GM20431 (cell line): ENCODE results near the gene SCUBE3.

Experiments
- in situ Hi-C: fragments of 300-500 bp; cut with MseI, MboI; formaldehyde crosslinking; loops from one replicate; pipeline ENCODE4 v1.15.0; 2020; ENCODE audit warnings: low sequenced_read_pairs; ENCODE audit not compliant: unreplicated experiment

The SCUBE3 gene

DNA sequence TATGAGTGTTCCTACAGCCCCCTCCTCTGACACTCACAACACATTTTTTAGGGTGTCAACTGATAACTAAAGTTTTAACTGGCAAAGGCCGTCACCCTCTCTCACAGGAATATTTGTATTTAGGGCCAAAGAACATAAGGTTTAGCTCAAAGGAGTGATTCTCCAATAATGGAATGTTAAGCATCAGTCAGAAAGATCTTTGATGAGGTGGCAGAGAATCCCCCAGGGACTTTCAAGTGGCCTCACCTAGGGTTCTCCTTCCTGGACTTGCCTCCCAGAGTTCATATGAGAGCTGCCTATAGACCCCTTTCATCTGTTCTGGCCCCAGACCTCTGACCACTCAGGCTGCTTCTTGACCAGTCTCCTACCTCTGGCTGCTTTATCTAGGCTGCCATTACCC is 7.4 kb upstream of the SCUBE3 start:
- in situ Hi-C loops = no loop called here

DNA sequence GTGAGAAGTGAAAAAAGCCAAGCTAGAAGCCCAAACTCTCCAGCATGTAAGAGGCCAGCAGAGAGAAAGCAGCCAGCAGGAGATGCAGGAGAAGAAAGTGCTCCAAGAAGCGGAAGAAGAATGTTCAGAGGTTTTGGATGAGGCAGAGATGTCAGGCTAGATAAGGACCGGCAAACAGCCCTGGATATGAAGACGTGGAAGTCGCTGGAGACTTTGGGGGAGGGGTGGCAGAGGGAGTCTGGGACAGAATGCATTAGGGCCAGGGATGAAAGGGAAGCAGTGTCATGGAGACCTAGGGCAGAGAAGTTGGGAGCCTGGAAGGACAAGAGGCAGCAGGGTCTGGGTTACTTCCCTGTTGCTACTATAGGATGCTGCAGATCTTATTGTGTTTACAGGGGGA is 5.3 kb upstream of the SCUBE3 start:
- in situ Hi-C loops = no loop called here

DNA sequence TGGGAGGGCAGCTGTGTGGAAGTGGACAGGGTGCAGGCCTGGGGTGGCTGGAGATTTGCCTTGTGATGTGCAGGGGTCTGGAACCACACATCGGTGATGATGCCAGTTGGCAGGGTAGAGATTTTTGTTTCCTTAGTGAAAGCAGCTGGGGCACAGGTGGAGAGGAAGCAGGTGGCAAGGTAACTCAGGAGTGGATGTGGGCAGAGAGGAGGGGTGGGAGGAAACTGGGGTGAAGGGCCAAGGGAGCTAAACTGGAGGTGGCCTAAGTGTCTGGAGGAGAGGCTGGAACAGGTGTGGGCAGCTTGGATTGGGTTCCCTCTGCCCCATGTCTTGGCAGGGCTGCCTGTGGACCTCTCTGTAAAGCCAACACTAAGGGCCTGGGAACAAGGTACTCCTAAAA is 4.7 kb upstream of the SCUBE3 start:
- in situ Hi-C loops = no loop called here

DNA sequence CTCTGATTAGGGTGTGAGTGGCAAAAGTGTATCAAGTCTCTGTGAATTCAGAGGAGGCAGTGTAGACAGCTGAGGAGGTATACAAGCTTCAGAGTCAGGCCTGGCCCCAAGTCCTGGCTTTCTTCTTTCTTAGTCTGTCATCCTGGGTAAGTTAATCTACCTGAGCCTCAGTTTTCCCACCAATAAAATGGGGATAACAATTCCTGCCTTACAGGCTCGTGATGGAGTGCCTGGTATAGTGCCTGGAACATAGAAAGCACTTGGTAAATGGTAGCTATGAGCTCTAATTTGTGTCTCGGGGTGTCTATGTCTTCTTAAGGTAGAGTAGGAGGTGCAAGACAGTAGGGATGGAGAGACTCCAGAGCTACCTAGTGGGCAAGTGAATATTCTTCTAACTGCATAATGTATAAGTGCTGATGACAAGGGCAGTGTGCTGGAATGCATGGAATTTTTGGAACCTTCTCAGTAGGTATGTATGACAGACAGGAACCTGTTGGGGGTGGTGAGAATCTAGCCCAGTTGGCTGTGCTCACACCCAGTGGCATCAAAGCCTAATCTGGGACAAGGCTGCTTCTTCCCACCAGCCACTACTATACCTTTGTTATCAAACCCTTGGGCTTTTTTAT is 4.0 kb upstream of the SCUBE3 start:
- in situ Hi-C loops = no loop called here

- in situ Hi-C loops = no loop called here
Measured at GRCh38 chr6:35213298-35213791, 411 bp upstream of the SCUBE3 start.

DNA sequence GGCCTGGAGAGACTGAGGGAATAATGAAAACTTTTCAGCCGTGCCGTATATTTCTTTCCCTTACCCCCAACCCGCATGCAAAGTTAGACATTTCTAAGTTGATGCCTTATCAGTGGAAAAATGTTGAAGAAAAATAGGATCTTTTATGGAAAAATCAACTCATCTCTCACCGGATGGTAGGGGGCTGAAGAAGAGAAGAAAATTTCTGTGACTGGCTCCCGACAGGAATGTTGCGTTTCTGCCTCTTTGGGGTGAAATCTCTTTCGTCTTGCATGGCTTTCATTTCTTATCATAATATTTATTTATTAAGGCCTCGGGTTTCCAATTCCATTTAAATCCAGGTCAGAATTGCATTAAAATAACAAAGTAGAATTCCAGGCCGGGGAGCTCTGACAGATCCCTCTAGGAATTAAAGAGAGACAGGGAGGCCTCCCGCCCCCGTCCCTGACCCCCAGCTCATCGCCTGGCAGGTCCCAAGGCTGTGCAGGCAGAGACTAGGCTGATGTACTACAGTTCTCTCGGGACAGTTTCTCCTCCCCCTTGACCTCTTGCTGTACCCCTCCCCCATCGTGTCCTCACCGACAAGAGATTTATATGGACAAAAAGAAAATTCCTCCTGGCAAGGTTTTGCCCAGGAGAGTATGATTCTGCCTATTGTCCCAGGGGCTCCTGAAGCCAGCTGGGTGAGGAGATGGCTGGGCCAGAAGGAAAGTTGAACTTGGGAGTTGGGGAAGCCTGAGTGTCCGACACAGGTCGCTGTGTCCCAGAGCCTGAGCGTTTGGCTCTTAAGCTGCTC is 1.3 kb downstream of the SCUBE3 start:
- in situ Hi-C loops = no loop called here

DNA sequence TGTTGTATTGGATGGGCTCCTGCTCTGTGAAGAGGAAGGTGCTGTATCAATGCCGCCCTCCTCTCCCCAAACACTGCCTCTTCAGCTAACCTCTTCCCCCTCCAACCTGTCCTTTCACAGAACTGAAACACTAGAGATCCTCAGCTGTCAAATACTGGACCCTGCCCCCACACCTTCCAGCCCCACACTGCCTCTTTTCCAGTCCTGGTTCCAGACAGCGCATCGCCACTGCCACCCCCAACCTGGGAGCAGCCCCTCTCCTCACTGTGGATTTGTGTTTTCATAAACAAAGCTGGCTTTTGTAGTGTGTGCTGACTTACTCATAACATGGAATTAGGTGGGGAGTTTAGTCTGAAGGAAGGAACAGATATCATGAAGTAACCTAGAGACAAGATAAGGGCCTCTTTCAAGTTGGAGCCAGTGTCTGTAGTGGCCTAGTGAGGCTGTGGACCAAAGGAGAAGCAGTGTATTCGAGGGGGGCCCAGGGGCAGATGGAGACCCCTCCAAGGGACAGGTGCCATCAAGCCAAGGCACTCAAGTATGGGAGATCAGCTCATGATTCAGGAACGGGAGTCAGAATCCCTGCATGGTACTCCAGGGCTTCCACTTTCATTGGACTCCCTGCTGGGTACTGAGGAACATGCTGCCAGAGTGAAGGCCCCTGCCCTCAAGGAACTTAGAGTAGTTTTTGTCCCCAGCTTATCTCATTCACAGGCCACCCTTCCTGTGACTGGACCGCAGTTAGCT is 2.1 kb downstream of the SCUBE3 start:
- in situ Hi-C loops = no loop called here

GRCh38 chr6:35216412-35216732 is 2.6 kb downstream of the SCUBE3 start:
- in situ Hi-C loops = no loop called here

- in situ Hi-C loops = no loop called here
Measured at GRCh38 chr6:35216851-35217811, 3.4 kb downstream of the SCUBE3 start.

DNA sequence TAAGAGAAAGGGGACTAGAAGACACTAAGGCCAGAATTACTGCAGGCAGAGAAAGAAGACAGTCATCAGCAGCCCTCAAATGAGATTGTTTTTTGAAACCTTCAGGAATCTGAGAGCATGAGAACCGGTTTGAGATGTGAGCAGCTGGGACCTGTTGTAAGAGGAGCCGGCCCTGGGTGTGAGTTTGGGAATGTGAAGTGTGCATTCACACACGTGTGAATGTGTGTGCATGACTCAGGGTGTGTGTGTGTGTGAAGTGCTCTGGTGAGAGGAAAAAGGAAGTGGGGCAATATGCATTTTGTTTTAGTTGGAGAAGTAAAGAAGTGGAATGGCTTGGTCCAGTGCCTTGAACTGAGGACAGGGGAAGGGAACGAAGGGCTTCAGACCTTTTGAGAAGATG is 4.3 kb downstream of the SCUBE3 start:
- in situ Hi-C loops = no loop called here

GRCh38 chr6:35218456-35218855 is 4.7 kb downstream of the SCUBE3 start:
- in situ Hi-C loops = no loop called here

DNA sequence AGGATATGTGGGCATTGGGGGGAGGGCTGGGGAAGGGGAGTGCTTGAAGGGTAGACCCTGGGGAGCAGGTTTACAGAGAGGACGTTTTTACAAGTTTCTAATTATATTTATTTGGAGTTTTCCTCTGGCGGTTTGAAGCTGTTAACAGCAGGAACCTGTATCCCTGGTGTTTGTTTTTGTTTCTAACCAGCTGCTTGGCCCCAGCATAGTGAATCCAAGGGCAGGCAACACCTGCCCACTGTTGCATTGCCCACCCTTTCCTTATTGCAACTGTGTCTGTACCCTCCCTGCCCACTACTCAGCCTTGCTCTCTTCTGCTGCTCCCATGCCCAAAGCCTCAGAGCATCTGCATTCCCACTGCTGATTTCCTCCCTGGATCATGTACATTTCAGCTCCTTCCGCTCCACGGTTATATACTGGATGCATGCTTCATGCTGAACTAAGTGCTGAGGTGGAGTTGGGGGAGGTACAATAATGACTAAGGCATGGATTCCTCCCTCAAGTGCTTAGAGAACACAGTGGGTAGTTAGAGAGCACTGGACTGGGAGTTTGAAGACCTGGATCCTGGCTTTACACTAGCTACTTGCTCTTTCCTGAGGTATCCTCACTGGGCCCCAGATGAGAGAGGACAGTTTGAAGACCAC is 6.0 kb downstream of the SCUBE3 start:
- in situ Hi-C loops = no loop called here

DNA sequence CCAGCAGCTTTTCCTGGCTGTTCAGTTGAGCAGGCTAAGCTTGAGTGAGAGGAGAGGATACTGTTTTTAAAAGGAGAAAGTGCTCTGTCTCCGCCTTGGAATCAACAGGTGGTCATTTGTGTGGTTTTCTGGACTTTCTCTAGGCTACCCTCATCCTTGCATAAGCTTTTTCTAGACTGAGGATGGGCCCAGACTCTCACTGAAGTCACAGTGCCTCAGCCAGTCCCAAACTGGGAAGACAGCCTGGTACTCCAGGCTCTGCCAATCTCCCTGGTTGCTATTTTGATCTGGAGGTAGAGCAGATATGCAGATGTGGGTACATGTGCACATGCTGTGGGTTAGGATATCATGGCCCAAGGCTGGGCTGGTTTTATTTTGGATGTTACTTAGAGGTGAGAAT is 7.0 kb downstream of the SCUBE3 start:
- in situ Hi-C loops = no loop called here

DNA sequence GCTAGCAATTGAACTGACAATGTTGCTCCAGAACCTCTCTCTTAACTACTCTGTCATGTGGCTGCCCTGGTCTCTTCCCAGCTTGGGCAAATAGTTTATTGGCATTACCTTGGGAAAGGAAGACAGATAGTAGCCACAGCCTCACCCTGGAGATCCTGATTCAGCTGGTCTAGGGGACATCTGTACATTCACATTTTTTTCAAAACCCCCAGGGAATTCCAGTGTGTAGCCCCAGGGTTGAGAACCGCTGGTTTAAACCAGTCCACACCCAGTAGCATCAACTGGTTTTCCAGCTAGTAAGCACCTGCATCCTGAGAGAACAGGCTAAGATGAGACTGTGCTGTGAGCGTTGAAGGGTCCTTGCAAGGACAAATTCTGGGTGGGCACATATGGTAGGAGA is 9.6 kb downstream of the SCUBE3 start:
- in situ Hi-C loops = no loop called here

GRCh38 chr6:35224720-35225119 is 11.0 kb downstream of the SCUBE3 start:
- in situ Hi-C loops = no loop called here

DNA sequence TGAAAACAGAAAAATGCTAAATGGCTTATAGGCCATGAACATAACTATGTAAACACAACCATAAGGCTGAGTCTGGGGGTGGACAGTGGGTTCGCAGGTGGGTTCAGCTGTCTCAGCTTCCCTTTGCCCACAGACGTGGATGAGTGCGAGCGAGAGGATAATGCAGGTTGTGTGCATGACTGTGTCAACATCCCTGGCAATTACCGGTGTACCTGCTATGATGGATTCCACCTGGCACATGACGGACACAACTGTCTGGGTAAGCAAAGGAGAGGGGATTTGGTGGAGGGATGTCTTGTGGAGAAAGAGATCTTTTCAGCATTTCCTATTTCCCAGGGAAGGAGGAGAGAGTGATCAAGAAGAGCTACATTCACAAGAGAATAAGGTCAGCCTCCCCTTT is 14.7 kb downstream of the SCUBE3 start:
- in situ Hi-C loops = no loop called here

GRCh38 chr6:35229304-35229703 is 15.5 kb downstream of the SCUBE3 start:
- in situ Hi-C loops = no loop called here

DNA sequence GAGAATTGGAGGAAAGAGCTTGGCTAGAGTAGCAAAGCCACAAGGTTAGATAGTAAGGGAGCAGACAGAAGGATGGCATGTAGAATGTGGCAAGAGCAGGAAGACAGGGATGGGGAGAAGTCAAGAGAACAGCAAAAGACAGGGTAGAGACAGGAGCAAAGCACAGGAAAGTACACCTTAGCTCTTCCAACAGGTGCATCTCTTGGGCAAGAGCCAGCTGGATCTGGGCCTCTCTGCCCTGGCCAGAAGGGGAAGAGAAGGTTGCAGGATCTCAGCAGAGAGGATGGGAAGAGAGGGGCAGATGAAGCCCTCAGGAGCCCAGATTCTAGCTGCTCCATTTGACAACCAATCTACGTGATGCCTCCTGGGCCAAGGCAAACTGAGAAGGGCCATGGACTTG is 16.7 kb downstream of the SCUBE3 start:
- in situ Hi-C loops = no loop called here

- in situ Hi-C loops = no loop called here
Measured at GRCh38 chr6:35230950-35231349, 17.2 kb downstream of the SCUBE3 start.

- in situ Hi-C loops = no loop called here
Measured at GRCh38 chr6:35231563-35231962, 17.8 kb downstream of the SCUBE3 start.
